H9 (cell line): Measurements from ENCODE around the gene C12orf57. TPM values are rescaled to one million over a fixed set of nuclear protein-coding genes. Genes with fewer than 3 reads are reported as not detected.

Source experiments
- DNase-seq: peaks from one replicate; pipeline ENCODE4 v3.0.0-alpha.2; 2017
- H2AFZ ChIP-seq: one replicate; pipeline ENCODE4 v1.6.1; 2013; ENCODE audit warnings: mild to moderate bottlenecking, low read length, control low read depth, moderate library complexity
- H2AK5ac ChIP-seq: 2 replicates; pipeline ENCODE4 v1.6.1; 2013; ENCODE audit warnings: low read length, control low read depth, mixed read lengths; ENCODE audit not compliant: insufficient read length
- H2BK120ac ChIP-seq: one replicate; pipeline ENCODE4 v1.6.1; 2013; ENCODE audit warnings: low read depth, mild to moderate bottlenecking, low read length, control low read depth, inconsistent platforms; ENCODE audit not compliant: poor library complexity, severe bottlenecking
- H2BK12ac ChIP-seq: 2 replicates; pipeline ENCODE4 v1.6.1; 2013; ENCODE audit warnings: low read length, control low read depth, mixed read lengths, low read depth; ENCODE audit not compliant: insufficient read length
- H2BK15ac ChIP-seq: 2 replicates; pipeline ENCODE4 v1.6.1; 2013; ENCODE audit warnings: low read depth, low read length, control low read depth
- H2BK20ac ChIP-seq: one replicate; pipeline ENCODE4 v1.6.1; 2013; ENCODE audit warnings: low read depth, mild to moderate bottlenecking, low read length, control low read depth, inconsistent platforms; ENCODE audit not compliant: poor library complexity, severe bottlenecking
- H2BK5ac ChIP-seq: 2 replicates; pipeline ENCODE4 v1.6.1; 2013; ENCODE audit warnings: low read length, control low read depth, mixed read lengths; ENCODE audit not compliant: insufficient read length
- H3K14ac ChIP-seq: 2 replicates; pipeline ENCODE4 v1.6.1; 2013; ENCODE audit warnings: low read length, control low read depth; ENCODE audit not compliant: insufficient read depth
- H3K18ac ChIP-seq: 2 replicates; pipeline ENCODE4 v1.6.1; 2013; ENCODE audit warnings: low read depth, mild to moderate bottlenecking, mixed read lengths, low read length, control low read depth; ENCODE audit not compliant: insufficient read length
- H3K23ac ChIP-seq: 2 replicates; pipeline ENCODE4 v1.6.1; 2013; ENCODE audit warnings: low read length, control low read depth, mixed read lengths, low read depth; ENCODE audit not compliant: insufficient read length
- H3K23me2 ChIP-seq: 2 replicates; pipeline ENCODE4 v1.6.1; 2013; ENCODE audit warnings: low read depth, mild to moderate bottlenecking, mixed read lengths, low read length, control low read depth; ENCODE audit not compliant: insufficient read length, poor library complexity, severe bottlenecking
- H3K27ac ChIP-seq: 2 replicates; pipeline ENCODE4 v1.5.1; 2013; ENCODE audit warnings: low read length, control low read depth, mixed read lengths, low read depth; ENCODE audit not compliant: insufficient read length
- H3K27me3 ChIP-seq: 2 replicates; pipeline ENCODE4 v1.6.1; 2013; ENCODE audit warnings: low read length, control low read depth, inconsistent platforms; ENCODE audit not compliant: insufficient read depth
- H3K4ac ChIP-seq: 2 replicates; pipeline ENCODE4 v1.6.1; 2013; ENCODE audit warnings: low read depth, mild to moderate bottlenecking, control low read depth, inconsistent platforms, low read length, moderate library complexity
- H3K4me1 ChIP-seq: 2 replicates; pipeline ENCODE4 v1.6.1; 2013; ENCODE audit warnings: low read length, control low read depth, inconsistent platforms; ENCODE audit not compliant: insufficient read depth
- H3K4me2 ChIP-seq: 2 replicates; pipeline ENCODE4 v1.6.1; 2013; ENCODE audit warnings: low read length, control low read depth, mixed read lengths; ENCODE audit not compliant: insufficient read length, insufficient read depth
- H3K56ac ChIP-seq: 2 replicates; pipeline ENCODE4 v1.6.1; 2013; ENCODE audit warnings: low read depth, mild to moderate bottlenecking, mixed read lengths, low read length, control low read depth; ENCODE audit not compliant: insufficient read length
- H3K79me1 ChIP-seq: 2 replicates; pipeline ENCODE4 v1.6.1; 2013; ENCODE audit warnings: low read depth, mild to moderate bottlenecking, moderate library complexity, low read length, control low read depth, inconsistent platforms; ENCODE audit not compliant: insufficient read depth, poor library complexity, severe bottlenecking
- H3K79me2 ChIP-seq: 2 replicates; pipeline ENCODE4 v1.6.1; 2013; ENCODE audit warnings: low read length, control low read depth, inconsistent platforms; ENCODE audit not compliant: insufficient read depth
- H3K9ac ChIP-seq: 2 replicates; pipeline ENCODE4 v1.6.1; 2013; ENCODE audit warnings: low read length, control low read depth, mixed read lengths; ENCODE audit not compliant: insufficient read length; ENCODE audit errors: extremely low read depth
- H3K9me3 ChIP-seq: one replicate; pipeline ENCODE4 v1.6.1; 2013; ENCODE audit warnings: low read depth, low read length, inconsistent platforms; ENCODE audit not compliant: control insufficient read depth
- H3T11ph ChIP-seq: one replicate; pipeline ENCODE4 v1.6.1; 2013; ENCODE audit warnings: mild to moderate bottlenecking, low read length, control low read depth, inconsistent platforms
- H4K20me1 ChIP-seq: one replicate; pipeline ENCODE4 v1.6.1; 2013; ENCODE audit not compliant: control insufficient read depth, insufficient read length, insufficient read depth
- H4K5ac ChIP-seq: 2 replicates; pipeline ENCODE4 v1.6.1; 2013; ENCODE audit warnings: low read depth, mild to moderate bottlenecking, mixed read lengths, low read length, control low read depth; ENCODE audit not compliant: insufficient read length
- H4K8ac ChIP-seq: replicated peaks from 2 replicates; pipeline ENCODE4 v1.6.1; 2013; ENCODE audit warnings: low read length, control low read depth, mixed read lengths, low read depth; ENCODE audit not compliant: insufficient read length
- H4K91ac ChIP-seq: 2 replicates; pipeline ENCODE4 v1.6.1; 2013; ENCODE audit warnings: low read depth, mild to moderate bottlenecking, moderate library complexity, mixed read lengths, low read length, control low read depth; ENCODE audit not compliant: insufficient read length
- H3K27ac Mint-ChIP-seq, 3 experiments: 2 replicates in 2 of 3; 3 replicates in 1 of 3; pipeline ENCODE4 v1.8.0; 2020 to 2021; ENCODE audit warnings: mixed read lengths in 3 of 3, mild to moderate bottlenecking in 1 of 3, moderate library complexity in 1 of 3
- H3K27me3 Mint-ChIP-seq: 2 replicates; pipeline ENCODE4 v1.8.0; 2021; ENCODE audit warnings: low read depth, mild to moderate bottlenecking, moderate library complexity, mixed read lengths
- H3K36me3 Mint-ChIP-seq, 3 experiments: 2 replicates in 2 of 3; 3 replicates in 1 of 3; pipeline ENCODE4 v1.8.0; 2020 to 2021; ENCODE audit warnings: low read depth in 3 of 3, mixed read lengths in 3 of 3; ENCODE audit not compliant: insufficient read depth in 1 of 3
- H3K4me1 Mint-ChIP-seq, 2 experiments: 2 replicates each; pipeline ENCODE4 v1.8.0; 2020; ENCODE audit warnings: mixed read lengths in 2 of 2
- H3K4me3 Mint-ChIP-seq, 2 experiments: 2 replicates in 1 of 2; 3 replicates in 1 of 2; pipeline ENCODE4 v1.8.0; 2020 to 2021; ENCODE audit warnings: mild to moderate bottlenecking in 2 of 2, mixed read lengths in 2 of 2, moderate library complexity in 1 of 2
- H3K9me3 Mint-ChIP-seq, 2 experiments: 2 replicates in 1 of 2; 3 replicates in 1 of 2; pipeline ENCODE4 v1.8.0; 2020; ENCODE audit warnings: mild to moderate bottlenecking in 2 of 2, mixed read lengths in 2 of 2, moderate library complexity in 1 of 2
- CTCF ChIP-seq: fragments of 200-600 bp; sonication (generic); conservative IDR thresholded peaks from 3 replicates; pipeline ENCODE4 v1.8.0; 2021; ENCODE audit warnings: antibody characterized with exemption, mild to moderate bottlenecking
- WGBS: extraction: QIAGEN DNeasy Blood & Tissue Kit; methylation state at CpG from one replicate; pipeline ENCODE4 v1.1.7; 2013; ENCODE audit warnings: missing lambda C conversion rate, low lambda C conversion rate, mixed read lengths; ENCODE audit not compliant: insufficient read length; ENCODE audit errors: extremely low coverage; 5-methylcytosine and 5-hydroxymethylcytosine counted together
- total RNA-seq: library from RNA; stranded (reverse); gene quantifications from 2 replicates; pipeline ENCODE4 v1.2.1, GENCODE V29; 2021

C12orf57 gene
- total RNA-seq, 1 experiment from 2014 or later = 195 TPM

- Histone ChIP-seq H3K9ac (no peak overlapping the region), H3K4me2 (no peak overlapping the region), H3K79me2 (no peaks in the 10 kb centered on the region; the same call in 1 of the 2 replicates), H3K27ac (no peak overlapping the region), H2AK5ac (no peak overlapping the region), H3T11ph (no peak overlapping the region), H3K56ac (no peak overlapping the region), H4K5ac (no peak overlapping the region), H4K8ac (no peak overlapping the region), H4K20me1 (peaks cover 2% of the 10 kb centered on the region), H3K4ac (no peak overlapping the region), H2AFZ (no peak overlapping the region), H2BK12ac (no peak overlapping the region), H3K79me1 (no peaks in the 10 kb centered on the region), H3K27me3 (no peaks in the 10 kb centered on the region), H2BK120ac (no peak overlapping the region), H3K14ac (no peak overlapping the region; the same call in 1 of the 2 replicates), H2BK20ac (no peak overlapping the region), H3K9me3 (no peaks in the 10 kb centered on the region), H3K23ac (no peak overlapping the region), H3K23me2 (peaks cover 17% of the 10 kb centered on the region), H3K18ac (no peak overlapping the region), H2BK15ac (no peak overlapping the region), H4K91ac (peak overlapping the region; percentile 11), H2BK5ac (no peak overlapping the region), H3K4me1 (peaks cover 6% of the 10 kb centered on the region; the same call in 1 of the 2 replicates)
- H3K27me3 Mint-ChIP-seq = no peaks in the 10 kb centered on the region; the same call in 1 of the 2 replicates
- no peaks in the 10 kb centered on the region for H3K9me3 Mint-ChIP-seq
- no CpG with 5 or more reads among the region's 13 CpGs for WGBS
- peak; percentile 41; the same call in 2 of the 3 replicates for TF ChIP-seq CTCF
- H3K4me3 Mint-ChIP-seq = peak overlapping the region in 1 of 2 experiments; percentile 82; a peak in 1 of 5 replicates
- H3K4me1 Mint-ChIP-seq = peaks cover 43 to 59% of the 10 kb centered on the region in 2 experiments
- no peak for DNase-seq
- H3K36me3 Mint-ChIP-seq = peaks cover 7 to 23% (median 8%) of the 10 kb centered on the region in 3 experiments; a peak in 6 of 7 replicates
- H3K27ac Mint-ChIP-seq = peak overlapping the region; percentile 67 to 99 (median 98); a peak in 5 of 7 replicates
Observed at GRCh38 chr12:6960593-6961277, 16.9 kb downstream of the C12orf57 start.
